Uterus (tissue), 2 donors: ENCODE results near the gene RPP21.

Source experiments
- POLR2A ChIP-seq, 2 donors: fragments of 450-650 bp; IDR thresholded peaks; one replicate each; pipeline ENCODE4 v1.6.1; 2016; ENCODE audit warnings: antibody characterized with exemption in 2 of 2, mild to moderate bottlenecking in 1 of 2, moderate library complexity in 1 of 2
- TF ChIP-seq, protein P1 (sequence below), 4 experiments: fragments of 200-600 bp in 2 of 4; fragments of 450-650 bp in 2 of 4; sonication (generic) in 2 of 4; IDR thresholded peaks; one replicate each; pipeline ENCODE4 v1.5.1; 2016 to 2019; ENCODE audit warnings: antibody characterized with exemption in 4 of 4, mild to moderate bottlenecking in 2 of 4, moderate library complexity in 1 of 4

DNA sequence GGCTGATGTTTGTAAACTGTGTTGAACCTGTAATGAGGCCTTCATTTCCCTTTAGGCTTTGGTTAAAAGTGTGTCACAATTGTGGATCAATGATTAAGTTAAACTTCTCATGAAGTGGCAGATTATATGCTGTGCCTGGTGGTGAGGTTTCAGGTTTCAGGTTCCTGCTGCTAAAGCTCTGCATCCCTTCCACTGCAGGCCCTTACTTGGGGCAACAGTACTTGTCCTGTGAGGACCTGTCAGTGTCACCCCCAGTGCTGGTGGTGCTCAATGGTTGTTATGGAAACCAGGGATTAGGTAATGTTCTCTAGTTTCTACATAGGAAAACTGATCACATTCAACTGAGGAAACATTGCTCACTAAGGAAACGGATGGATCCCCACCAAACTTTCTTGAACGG is 18.5 kb downstream of the RPP21 start:
- TF ChIP-seq, protein P1, sequence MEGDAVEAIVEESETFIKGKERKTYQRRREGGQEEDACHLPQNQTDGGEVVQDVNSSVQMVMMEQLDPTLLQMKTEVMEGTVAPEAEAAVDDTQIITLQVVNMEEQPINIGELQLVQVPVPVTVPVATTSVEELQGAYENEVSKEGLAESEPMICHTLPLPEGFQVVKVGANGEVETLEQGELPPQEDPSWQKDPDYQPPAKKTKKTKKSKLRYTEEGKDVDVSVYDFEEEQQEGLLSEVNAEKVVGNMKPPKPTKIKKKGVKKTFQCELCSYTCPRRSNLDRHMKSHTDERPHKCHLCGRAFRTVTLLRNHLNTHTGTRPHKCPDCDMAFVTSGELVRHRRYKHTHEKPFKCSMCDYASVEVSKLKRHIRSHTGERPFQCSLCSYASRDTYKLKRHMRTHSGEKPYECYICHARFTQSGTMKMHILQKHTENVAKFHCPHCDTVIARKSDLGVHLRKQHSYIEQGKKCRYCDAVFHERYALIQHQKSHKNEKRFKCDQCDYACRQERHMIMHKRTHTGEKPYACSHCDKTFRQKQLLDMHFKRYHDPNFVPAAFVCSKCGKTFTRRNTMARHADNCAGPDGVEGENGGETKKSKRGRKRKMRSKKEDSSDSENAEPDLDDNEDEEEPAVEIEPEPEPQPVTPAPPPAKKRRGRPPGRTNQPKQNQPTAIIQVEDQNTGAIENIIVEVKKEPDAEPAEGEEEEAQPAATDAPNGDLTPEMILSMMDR (IDR thresholded peaks at IDR 0.05): no peak
- no peak for TF ChIP-seq POLR2A (IDR thresholded peaks at IDR 0.05)
